Brain microvascular endothelial cell (primary cell): Measurements from ENCODE around the gene ANKRD55.
A peak's percentile ranks its signal among the peaks of the same experiment; 100 is the strongest.

Experiments used
- DNase-seq: peaks from one replicate; pipeline ENCODE4 v3.0.0-alpha.2; 2020
- H3K27ac ChIP-seq: fragments of 250-450 bp; sonication (Bioruptor Pico); 2 replicates; pipeline ENCODE4 v1.5.1; 2020; ENCODE audit warnings: mild to moderate bottlenecking, moderate library complexity
- H3K27me3 ChIP-seq: fragments of 250-450 bp; sonication (Bioruptor Pico); replicated peaks from 2 replicates; pipeline ENCODE4 v1.5.1; 2020; ENCODE audit warnings: mild to moderate bottlenecking
- H3K36me3 ChIP-seq: fragments of 250-450 bp; sonication (Bioruptor Pico); replicated peaks from 2 replicates; pipeline ENCODE4 v1.5.1; 2020; ENCODE audit warnings: mild to moderate bottlenecking
- H3K4me3 ChIP-seq: 2 replicates; pipeline ENCODE4 v1.5.1; 2011; ENCODE audit warnings: low read depth, mild to moderate bottlenecking, control low read depth, low read length, moderate library complexity
- CTCF ChIP-seq: IDR thresholded peaks from 2 replicates; pipeline ENCODE4 v1.5.1; 2011; ENCODE audit warnings: low read depth, mild to moderate bottlenecking, moderate library complexity, low read length, control low read depth, inconsistent platforms; ENCODE audit errors: missing control alignments
- in situ Hi-C: cut with HindIII; loops from 2 replicates; pipeline ENCODE4 v1.10.0; 2017; ENCODE audit warnings: low sequenced_read_pairs, low pct_ligation_motif_present

The ANKRD55 gene

GRCh38 chr5:56277573-56277972 lies 44.4 kb upstream of the ANKRD55 start:
- H3K27ac ChIP-seq, result no peak overlapping the region
- in situ Hi-C loops, result no loop called here
- H3K4me3 ChIP-seq, result no peak overlapping the region
- no peaks in the 10 kb centered on the region for H3K36me3 ChIP-seq
- H3K27me3 ChIP-seq, result no peaks in the 10 kb centered on the region
- TF ChIP-seq CTCF, result no peak
- no peak for DNase-seq

- in situ Hi-C loops, result loop anchor here (25.0 kb wide), 1 partner anchor 564 kb away; no protein-coding TSS in a partner anchor
- H3K36me3 ChIP-seq, result no peaks in the 10 kb centered on the region
- H3K27me3 ChIP-seq, result no peaks in the 10 kb centered on the region
- no peak overlapping the region for H3K4me3 ChIP-seq
- no peak overlapping the region for H3K27ac ChIP-seq
- DNase-seq, result no peak
- TF ChIP-seq CTCF, result no peak
Observed at GRCh38 chr5:56273376-56273955, 40.3 kb upstream of the ANKRD55 start.

- in situ Hi-C loops, result loop anchor here (25.0 kb wide), 1 partner anchor 565 kb away; no protein-coding TSS in a partner anchor
- H3K4me3 ChIP-seq, result no peak overlapping the region
- H3K27me3 ChIP-seq, result no peaks in the 10 kb centered on the region
- no peaks in the 10 kb centered on the region for H3K36me3 ChIP-seq
- DNase-seq, result no peak
- no peak overlapping the region for H3K27ac ChIP-seq
- TF ChIP-seq CTCF, result no peak
Observed at GRCh38 chr5:56272765-56273164, 39.6 kb upstream of the ANKRD55 start.

- H3K27me3 ChIP-seq, result no peaks in the 10 kb centered on the region
- in situ Hi-C loops, result loop anchor here (25.0 kb wide), 1 partner anchor 567 kb away; no protein-coding TSS in a partner anchor
- peak; percentile 100 for TF ChIP-seq CTCF
- peak; percentile 82 for DNase-seq
- H3K36me3 ChIP-seq, result no peaks in the 10 kb centered on the region
- no peak overlapping the region for H3K27ac ChIP-seq
- no peak overlapping the region for H3K4me3 ChIP-seq
Observed at GRCh38 chr5:56270568-56271392, 37.6 kb upstream of the ANKRD55 start.

- DNase-seq, result no peak
- in situ Hi-C loops, result loop anchor here (25.0 kb wide), 1 partner anchor 567 kb away; no protein-coding TSS in a partner anchor
- TF ChIP-seq CTCF, result no peak
- H3K27me3 ChIP-seq, result no peaks in the 10 kb centered on the region
- H3K4me3 ChIP-seq, result no peak overlapping the region
- no peaks in the 10 kb centered on the region for H3K36me3 ChIP-seq
- no peak overlapping the region for H3K27ac ChIP-seq
Observed at GRCh38 chr5:56270058-56270457, 36.9 kb upstream of the ANKRD55 start.
